Measurements from ENCODE around the gene SPTB.

Gene SPTB

DNA sequence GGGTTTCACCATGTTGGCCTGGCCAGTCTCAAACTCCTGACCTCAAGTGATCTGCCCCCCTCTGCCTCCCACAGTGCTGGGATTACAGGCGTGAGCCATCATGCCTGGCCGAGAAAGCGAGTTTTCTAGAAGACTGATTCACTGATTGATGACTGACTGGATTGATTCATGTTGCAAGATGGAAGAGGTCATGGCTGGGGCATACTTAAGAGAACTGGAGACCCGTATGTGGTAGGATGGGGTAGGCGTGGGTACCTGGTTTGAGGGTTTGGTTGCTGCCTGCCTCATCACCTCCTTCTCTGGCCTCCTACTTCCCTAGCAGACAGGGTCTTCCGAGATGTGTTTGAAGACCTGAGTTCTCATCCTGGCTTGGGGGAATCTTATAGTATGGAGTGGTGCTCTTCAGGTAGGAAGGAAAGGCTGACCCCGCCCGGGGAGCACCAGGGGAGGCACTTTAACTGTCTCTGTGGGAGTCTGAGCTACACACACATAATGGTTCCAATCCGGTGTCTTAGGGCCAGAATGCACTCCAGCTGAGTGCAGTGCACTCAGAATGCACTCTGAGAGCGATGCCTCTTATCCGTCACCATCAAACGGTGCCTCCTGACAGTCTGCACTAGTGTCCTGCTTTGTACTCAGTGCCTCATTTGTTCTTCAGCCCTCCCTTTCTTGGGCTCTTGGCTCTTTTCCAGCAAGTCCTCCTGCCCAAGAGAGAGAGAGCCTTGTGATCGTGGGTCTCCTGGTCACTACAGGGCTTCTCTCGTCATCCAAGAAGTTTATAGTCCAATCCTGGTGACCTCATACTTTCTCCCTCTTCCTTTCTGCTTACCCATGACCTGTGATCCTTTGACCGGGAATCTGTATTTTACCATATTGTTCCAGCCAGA, 155.8 kb downstream of the SPTB start:
- in situ Hi-C loops (cut with MboI; ENCODE audit: low pct_unique_long_range_greater_than_20kb, low sequenced_read_pairs, unreplicated experiment) = no loop called here
- TF ChIP-seq, protein P1, sequence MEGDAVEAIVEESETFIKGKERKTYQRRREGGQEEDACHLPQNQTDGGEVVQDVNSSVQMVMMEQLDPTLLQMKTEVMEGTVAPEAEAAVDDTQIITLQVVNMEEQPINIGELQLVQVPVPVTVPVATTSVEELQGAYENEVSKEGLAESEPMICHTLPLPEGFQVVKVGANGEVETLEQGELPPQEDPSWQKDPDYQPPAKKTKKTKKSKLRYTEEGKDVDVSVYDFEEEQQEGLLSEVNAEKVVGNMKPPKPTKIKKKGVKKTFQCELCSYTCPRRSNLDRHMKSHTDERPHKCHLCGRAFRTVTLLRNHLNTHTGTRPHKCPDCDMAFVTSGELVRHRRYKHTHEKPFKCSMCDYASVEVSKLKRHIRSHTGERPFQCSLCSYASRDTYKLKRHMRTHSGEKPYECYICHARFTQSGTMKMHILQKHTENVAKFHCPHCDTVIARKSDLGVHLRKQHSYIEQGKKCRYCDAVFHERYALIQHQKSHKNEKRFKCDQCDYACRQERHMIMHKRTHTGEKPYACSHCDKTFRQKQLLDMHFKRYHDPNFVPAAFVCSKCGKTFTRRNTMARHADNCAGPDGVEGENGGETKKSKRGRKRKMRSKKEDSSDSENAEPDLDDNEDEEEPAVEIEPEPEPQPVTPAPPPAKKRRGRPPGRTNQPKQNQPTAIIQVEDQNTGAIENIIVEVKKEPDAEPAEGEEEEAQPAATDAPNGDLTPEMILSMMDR (IDR thresholded peaks at IDR 0.05; ENCODE audit: extremely low read depth, insufficient read depth, missing control alignments) = no peak
- DNase-seq (ENCODE audit: low spot score) = no peak

DNA sequence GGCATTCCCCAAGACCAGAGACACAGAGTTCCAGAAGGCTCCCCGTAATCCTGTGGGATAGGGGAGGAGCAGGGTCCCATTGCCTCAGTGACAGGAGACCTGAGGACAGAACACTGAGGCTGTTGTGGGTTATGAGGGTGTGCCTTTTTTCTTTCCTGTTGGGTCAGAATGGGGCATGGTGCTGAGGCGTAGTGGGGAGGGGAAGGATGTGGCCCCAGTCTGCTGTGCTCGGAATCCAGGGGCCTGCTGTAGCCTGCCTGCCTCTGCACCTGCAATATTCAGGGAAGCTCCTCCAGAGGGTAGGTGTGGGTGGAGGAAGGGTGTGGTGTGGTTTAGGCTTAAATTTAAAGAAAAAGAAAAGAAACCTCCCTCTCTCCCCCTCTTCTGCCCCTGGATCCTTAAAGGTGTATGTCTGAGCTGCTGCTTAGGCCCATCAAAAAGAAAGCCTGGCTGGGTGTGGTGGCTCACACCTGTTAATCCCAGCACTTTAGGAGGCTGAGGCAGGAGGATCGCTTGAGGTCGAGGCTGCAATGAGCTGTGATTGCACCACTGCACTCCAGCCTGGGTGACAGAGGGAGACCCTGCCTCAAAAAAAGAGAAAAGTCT, 156.8 kb downstream of the SPTB start:
- TF ChIP-seq, protein P1 (IDR thresholded peaks at IDR 0.05; ENCODE audit: extremely low read depth, insufficient read depth, missing control alignments) = no peak

DNA sequence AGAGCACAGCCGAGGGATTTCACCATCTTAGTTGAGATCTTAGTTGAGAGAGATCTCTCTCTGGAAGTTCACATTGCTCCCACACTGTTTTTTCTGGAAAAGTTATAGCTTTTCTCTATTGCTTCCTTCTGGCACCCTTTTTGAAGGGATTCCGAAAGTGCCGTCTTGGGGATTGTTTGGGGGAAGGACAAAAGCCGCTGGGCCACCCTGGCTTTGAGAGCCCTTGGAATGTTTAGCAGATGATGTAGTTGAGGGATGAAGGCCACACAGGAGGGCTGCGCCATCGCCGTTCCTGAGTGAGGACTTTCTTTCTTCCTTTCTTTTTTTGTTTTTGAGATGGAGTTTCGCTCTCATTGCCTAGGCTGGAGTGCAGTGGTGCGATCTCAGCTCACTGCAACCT, 157.8 kb downstream of the SPTB start:
- in situ Hi-C loops (cut with MboI; ENCODE audit: low pct_unique_long_range_greater_than_20kb, low sequenced_read_pairs, unreplicated experiment) = no loop called here

More for the DNA sequence above, 156.8 kb downstream of the SPTB start:
- in situ Hi-C loops (cut with MboI; ENCODE audit: low pct_unique_long_range_greater_than_20kb, low sequenced_read_pairs, unreplicated experiment) = no loop called here
- no peak for DNase-seq (ENCODE audit: low spot score)

DNA sequence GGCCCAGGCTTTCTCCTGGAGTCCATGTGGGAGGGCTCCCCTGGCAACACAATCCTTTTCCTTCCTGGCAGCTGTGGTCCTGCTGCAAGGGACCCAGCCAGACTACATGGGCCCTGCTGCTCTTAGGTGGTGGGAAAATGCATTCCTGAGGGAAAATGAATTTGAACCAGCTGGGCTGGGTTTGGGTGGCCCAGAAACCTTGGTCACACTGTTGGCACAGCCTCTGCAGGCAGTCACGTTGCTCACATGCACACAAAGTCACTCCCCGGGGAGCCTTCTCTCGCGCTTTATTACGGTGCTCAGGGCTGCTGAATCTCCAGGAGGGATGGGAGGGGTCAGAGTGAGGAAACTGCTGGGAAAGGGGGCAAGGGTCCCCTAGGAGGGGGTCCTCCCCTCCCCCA, 158.3 kb downstream of the SPTB start:
- DNase-seq (ENCODE audit: low spot score) = no peak
- TF ChIP-seq, protein P1 (IDR thresholded peaks at IDR 0.05; ENCODE audit: extremely low read depth, insufficient read depth, missing control alignments) = no peak
- in situ Hi-C loops (cut with MboI; ENCODE audit: low pct_unique_long_range_greater_than_20kb, low sequenced_read_pairs, unreplicated experiment) = no loop called here

More for the DNA sequence above, 157.8 kb downstream of the SPTB start:
- no peak for DNase-seq (ENCODE audit: low spot score)
- TF ChIP-seq, protein P1 (IDR thresholded peaks at IDR 0.05; ENCODE audit: extremely low read depth, insufficient read depth, missing control alignments) = no peak

DNA sequence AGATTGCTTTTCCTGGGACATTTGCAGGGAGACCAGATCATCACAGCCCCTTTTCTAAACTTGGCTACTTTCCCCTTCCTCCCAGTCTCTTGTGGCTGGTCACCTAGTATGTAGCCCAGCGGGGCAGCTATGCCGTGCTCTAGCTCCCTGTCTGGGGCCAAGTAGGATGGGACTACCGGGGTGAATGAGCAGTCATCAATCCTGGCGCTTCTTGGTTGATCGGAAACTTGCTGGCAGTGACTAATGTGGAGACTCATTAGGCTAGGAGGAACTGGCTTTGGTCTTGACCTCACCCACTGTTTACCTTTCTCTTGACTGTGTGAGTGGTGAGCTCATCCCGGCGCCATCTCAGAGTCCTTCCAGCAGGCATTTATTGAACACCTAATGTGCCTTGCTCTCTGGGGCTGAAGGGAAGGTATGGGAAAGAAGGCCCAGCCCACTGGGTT, 159.6 kb downstream of the SPTB start:
- in situ Hi-C loops (cut with MboI; ENCODE audit: low pct_unique_long_range_greater_than_20kb, low sequenced_read_pairs, unreplicated experiment) = no loop called here
- TF ChIP-seq, protein P1 (IDR thresholded peaks at IDR 0.05; ENCODE audit: extremely low read depth, insufficient read depth, missing control alignments) = no peak
- no peak for DNase-seq (ENCODE audit: low spot score)

DNA sequence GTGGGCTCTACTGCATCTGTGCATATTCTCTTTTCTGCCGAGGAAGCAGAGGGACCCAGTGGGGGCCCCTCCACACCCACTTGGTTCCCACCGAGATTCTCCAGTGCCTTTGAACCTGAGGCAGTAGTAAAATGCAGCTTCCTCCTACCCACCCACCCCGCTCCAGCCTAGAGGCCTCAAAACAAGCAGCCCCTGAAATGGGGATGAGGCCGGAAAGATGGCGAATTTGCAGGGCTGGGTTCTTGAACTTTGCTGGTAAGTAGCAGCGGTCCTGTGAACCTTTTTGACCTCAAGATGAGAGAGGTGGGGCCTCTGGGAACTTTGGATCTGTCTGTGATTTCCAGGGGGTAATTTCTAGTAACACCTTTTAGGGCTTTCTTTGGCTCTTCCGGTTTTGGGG, 160.1 kb downstream of the SPTB start:
- DNase-seq (ENCODE audit: low spot score) = no peak
- TF ChIP-seq, protein P1 (IDR thresholded peaks at IDR 0.05; ENCODE audit: extremely low read depth, insufficient read depth, missing control alignments) = no peak
- in situ Hi-C loops (cut with MboI; ENCODE audit: low pct_unique_long_range_greater_than_20kb, low sequenced_read_pairs, unreplicated experiment) = no loop called here
